Activated naive CD8-positive, alpha-beta T cell treated with anti-CD3 and anti-CD28 coated beads for 36 hours (primary cell): ENCODE measurements around the gene MTSS2. TPM values are rescaled to one million over a fixed set of nuclear protein-coding genes. Genes with fewer than 3 reads are reported as not detected.
"Not testable (repeated sequence)": the region's sequence is repeated elsewhere in the genome, so short reads cannot be mapped to it uniquely, and the experiment has no call there.

Experiments
- DNase-seq: peaks from one replicate; pipeline ENCODE4 v3.0.0; 2021
- H3K27ac Mint-ChIP-seq: one replicate; pipeline ENCODE4 v1.8.0; 2022; ENCODE audit warnings: mild to moderate bottlenecking, moderate library complexity, mixed read lengths
- H3K27me3 Mint-ChIP-seq: one replicate; pipeline ENCODE4 v1.8.0; 2022; ENCODE audit warnings: mild to moderate bottlenecking, mixed read lengths
- H3K36me3 Mint-ChIP-seq: one replicate; pipeline ENCODE4 v1.8.0; 2021; ENCODE audit warnings: mild to moderate bottlenecking, mixed read lengths
- H3K4me1 Mint-ChIP-seq: one replicate; pipeline ENCODE4 v1.8.0; 2021; ENCODE audit warnings: mixed read lengths
- H3K4me3 Mint-ChIP-seq: one replicate; pipeline ENCODE4 v1.8.0; 2022; ENCODE audit warnings: mild to moderate bottlenecking, moderate library complexity, mixed read lengths
- H3K9me3 Mint-ChIP-seq: one replicate; pipeline ENCODE4 v1.8.0; 2022; ENCODE audit warnings: mixed read lengths
- total RNA-seq, 2 experiments: library from RNA; stranded (reverse); gene quantifications; one replicate each; pipeline ENCODE4 v1.2.3, GENCODE V29; 2021

The MTSS2 gene
- total RNA-seq, 2 experiments from 2014 or later, result 6.9 to 9.2 TPM

DNA sequence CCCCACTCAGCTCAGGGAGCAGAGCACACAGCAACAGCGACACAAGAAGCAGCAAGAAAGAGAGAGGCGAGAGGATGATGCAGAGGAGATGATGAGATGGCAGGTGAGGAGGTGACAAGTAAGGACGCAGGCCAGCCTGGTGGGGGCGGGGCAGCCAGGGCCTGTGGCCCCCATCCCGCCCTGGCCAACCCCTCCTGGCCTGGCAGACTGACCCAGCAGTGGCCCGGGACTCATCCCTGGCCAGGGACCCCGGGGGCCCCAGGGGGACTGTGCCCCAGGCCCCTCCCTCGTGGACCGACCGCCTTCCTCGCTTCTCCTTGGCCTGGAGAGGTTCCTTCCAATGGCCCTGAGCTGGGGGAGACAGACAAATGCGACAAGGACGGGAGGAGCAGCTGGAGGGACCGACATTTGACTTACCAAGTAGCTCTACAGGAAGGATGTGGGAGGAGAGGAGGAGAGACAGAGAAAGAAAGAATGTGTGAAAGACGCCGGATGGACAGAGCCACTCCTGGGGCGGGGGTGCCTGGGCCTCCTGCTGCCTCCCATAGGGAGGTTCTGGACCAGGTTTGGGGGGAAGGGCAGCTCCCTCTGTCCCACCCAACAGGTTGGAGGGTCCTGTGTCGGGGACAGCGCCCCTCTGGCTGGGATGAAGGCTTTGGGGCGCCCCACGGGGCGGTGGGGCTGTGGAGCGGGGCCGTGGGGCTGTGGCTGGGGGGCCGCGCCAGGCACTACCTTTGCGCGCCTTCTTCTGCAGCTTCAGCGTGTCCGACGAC, 6.8 kb downstream of the MTSS2 start:
- DNase-seq, result no peak
- Mint-ChIP-seq H3K4me3 (no peak overlapping the region), H3K36me3 (peaks cover 2% of the 10 kb centered on the region), H3K27me3 (peaks cover 4% of the 10 kb centered on the region), H3K9me3 (no peaks in the 10 kb centered on the region), H3K4me1 (peaks cover 9% of the 10 kb centered on the region), H3K27ac (no peak overlapping the region)

DNA sequence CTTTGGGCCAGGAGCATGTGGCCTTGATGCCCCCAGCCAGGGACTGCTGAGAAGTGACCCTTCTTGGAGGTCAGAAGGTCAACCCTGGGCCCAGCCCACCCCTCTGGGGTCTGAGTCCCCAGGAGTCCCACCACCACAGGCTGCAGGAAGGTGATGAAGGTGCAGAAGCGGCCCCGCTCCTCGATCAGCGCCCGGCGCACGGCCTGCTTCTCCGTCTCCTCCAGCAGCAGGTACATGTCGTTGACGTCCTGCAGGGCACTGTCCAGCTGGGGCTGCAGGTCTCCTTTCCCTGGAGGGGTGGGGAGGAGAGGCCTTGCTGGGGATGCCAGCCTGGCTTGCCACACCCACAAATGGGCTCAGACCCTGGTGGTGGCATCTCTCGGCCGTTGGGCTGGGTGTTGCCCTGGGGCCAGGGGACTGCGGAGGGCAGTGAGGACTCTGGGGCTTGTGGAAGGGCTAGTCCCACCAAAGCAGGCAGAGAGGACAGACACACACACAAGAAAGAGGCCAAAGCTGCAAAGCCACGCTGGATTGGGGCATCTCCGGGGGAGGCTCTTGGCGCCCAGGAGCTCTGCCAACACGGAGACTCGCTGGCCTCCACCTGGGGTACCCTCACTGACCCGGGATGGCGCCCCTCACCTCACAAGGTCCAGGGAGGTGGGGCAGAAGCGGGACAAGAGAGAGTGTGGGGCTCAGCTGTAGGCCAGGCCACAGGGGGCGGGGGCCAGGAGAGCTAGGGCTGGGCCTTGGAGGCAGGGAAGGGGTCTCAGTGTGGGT, 7.5 kb downstream of the MTSS2 start:
- no peaks in the 10 kb centered on the region for H3K9me3 Mint-ChIP-seq
- no peak overlapping the region for H3K27ac Mint-ChIP-seq
- no peak overlapping the region for H3K4me3 Mint-ChIP-seq
- peaks cover 2% of the 10 kb centered on the region for H3K36me3 Mint-ChIP-seq
- no peak for DNase-seq
- no peaks in the 10 kb centered on the region for H3K27me3 Mint-ChIP-seq
- peaks cover 4% of the 10 kb centered on the region for H3K4me1 Mint-ChIP-seq

DNA sequence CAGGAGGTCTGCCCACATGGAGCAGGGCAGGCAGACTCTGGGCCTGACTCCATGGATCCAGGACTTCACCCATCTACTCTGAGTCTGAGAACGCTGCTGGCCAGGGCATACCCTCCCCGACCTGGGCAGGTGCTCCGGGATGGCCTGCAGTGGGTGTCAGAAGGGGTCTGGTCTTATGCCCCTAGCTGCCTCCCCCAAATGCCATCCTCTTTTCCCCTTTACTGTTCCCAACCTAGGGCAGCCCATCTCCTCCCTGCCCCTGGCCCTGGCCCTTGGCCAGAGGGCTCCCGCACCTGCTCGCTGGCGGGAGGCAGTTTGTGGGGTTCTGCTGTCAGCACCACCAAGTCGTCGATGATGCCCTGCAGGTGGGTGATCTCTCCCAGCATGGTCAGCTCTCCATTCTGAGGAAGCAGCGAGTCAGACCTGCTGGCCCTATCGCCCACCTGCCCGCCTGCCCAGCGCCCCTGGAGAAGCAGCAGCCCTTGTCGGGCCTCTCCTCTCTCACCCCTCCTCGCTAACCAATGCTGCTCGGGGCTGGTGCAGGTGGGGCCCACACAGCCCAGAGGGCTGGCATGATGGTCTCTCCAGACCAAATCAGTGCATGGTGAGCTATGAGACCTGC, 8.2 kb downstream of the MTSS2 start:
- peaks cover 4% of the 10 kb centered on the region for H3K4me1 Mint-ChIP-seq
- H3K9me3 Mint-ChIP-seq, result no peaks in the 10 kb centered on the region
- no peak overlapping the region for H3K27ac Mint-ChIP-seq
- H3K36me3 Mint-ChIP-seq, result peaks cover 2% of the 10 kb centered on the region
- H3K4me3 Mint-ChIP-seq, result no peak overlapping the region
- no peak for DNase-seq
- H3K27me3 Mint-ChIP-seq, result no peaks in the 10 kb centered on the region

DNA sequence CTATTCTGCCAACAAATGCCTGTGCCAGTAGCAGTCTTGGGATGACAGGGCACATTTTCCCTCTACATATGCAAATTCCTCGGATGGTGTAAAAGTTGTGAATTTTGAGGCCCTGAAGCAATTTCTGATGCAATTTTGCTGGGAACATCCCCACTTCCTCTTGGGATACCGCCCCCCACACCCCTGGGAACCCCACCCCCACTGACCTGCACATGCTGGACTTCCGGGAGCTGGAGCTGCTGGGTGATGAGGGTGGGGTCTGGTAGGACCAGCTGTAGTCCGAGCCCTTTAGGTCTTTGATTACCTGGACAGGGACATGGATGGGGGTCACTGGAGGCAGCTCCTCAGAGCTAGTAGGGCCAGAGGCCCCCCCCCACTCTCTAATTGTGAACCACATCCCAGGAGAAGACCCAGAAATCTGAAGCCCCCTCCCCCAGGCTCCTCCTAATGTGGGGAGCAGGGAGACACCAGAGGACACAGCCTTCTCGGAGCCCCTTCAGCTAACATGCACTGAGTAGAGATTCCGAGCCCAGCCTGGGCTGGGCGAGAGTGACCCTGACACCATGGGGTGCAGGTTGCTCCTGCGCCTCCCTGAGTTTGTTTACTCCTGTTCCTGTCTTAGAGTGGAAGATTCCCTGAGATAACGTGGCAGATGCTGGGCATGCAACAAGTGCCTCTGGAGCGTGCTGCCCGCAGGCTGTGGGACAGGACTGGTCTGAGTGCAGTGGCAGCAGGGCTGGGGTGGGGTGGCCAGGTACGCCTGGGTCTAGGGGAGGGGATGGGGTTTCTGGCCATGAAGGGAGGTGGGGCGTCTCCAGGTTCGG, 9.0 kb downstream of the MTSS2 start:
- Mint-ChIP-seq H3K27ac (no peak overlapping the region), H3K4me1 (peaks cover 4% of the 10 kb centered on the region), H3K27me3 (no peaks in the 10 kb centered on the region), H3K4me3 (no peak overlapping the region), H3K36me3 (peaks cover 2% of the 10 kb centered on the region), H3K9me3 (no peaks in the 10 kb centered on the region)
- DNase-seq, result no peak

DNA sequence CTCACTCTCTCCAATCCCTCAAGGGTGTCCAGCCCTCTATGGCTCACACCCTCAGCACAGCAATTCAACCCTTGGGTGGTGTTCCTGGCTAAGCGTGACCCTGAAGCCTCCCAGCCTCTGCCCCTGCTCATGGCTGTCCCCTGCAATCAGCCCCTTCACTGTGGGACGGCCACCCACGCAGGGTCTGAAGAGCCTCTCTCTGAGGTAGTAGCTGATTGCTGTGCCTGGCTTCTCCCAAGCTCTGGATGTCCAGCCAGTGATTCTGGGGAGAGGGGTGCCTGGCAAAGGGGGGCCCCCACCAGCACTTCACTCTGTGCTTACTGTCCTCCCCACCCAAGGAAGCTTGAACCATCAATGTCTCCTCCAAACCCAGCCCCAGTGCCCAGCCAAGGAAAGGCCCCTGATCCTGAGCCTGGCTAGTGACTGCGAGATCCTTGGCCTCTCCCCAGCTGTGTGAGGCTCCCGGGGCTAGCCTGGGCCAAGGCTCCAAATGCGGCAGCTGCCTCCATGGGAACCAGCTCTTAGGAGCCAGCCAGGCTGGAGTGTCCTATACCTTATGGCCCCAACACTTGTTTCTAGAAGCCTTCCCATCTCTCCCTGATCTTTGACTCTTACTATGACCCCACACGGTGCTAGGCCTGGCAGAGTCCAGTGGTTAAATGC, 9.9 kb downstream of the MTSS2 start:
- DNase-seq, result no peak
- Mint-ChIP-seq H3K4me1 (peaks cover 1% of the 10 kb centered on the region), H3K36me3 (peaks cover 2% of the 10 kb centered on the region), H3K27ac (no peak overlapping the region), H3K9me3 (no peaks in the 10 kb centered on the region), H3K4me3 (no peak overlapping the region), H3K27me3 (no peaks in the 10 kb centered on the region)

DNA sequence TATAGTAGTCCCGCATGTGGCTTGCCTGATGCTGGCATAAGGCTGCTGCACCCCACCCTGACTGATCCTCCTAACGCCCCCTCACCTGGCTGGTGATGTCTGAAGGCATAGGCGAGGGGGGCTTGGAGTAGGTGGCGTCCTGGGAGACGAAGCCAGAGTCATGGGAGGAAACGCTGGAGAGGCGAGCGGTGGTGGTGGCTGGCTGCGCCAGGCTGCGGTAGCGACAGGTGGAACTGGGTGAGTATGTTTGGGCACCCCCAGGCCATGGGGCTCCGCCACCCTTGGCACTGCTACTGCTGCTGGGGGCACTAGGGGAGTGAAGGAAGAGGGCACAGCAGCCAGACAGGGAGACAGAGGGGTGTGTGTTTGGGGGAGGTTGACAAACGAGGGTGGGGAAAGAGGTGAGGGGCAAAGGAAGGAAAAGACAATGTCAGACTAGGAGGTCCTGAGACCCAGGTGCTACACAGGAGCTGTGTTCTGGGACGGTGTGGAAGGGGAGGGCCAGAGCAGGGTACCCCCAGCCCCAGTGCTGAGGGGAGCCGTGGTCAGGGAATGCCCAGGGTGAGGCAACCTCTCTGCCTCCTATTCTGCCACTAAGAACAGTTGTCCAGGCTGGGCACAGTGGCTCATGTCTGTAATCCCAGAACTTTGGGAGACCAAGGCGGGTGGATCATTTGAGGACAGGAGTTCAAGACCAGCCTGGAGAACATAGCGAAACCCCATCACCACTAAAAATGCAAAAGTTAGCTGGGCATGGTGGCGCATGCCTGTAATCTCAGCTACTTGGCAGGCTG, 11.4 kb downstream of the MTSS2 start:
- no peaks in the 10 kb centered on the region for H3K4me1 Mint-ChIP-seq
- H3K27ac Mint-ChIP-seq, result no peak overlapping the region
- no peak overlapping the region for H3K4me3 Mint-ChIP-seq
- H3K27me3 Mint-ChIP-seq, result no peaks in the 10 kb centered on the region
- H3K9me3 Mint-ChIP-seq, result no peaks in the 10 kb centered on the region
- peaks cover 4% of the 10 kb centered on the region for H3K36me3 Mint-ChIP-seq
- DNase-seq, result no peak

DNA sequence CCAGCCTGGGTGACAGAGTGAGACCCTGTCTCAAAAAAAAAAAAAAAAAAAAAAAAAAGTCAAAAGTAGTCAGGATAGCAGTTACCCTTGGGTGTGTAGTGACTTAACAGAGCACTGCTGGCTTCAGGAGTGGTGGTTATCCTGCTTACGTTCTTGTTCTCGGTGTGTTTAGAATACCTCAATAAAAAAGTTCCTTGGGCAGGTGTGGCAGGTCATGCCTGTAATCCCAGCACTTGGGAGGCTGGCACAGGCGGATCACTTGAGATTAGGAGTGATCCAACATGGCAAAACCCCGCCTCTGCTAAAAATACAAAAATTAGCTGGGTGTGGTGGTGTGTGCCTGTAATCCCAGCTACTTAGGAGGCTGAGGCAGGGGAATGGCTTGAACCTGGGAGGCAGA, 14.9 kb downstream of the MTSS2 start:
- peaks cover 14% of the 10 kb centered on the region for H3K36me3 Mint-ChIP-seq
- H3K9me3 Mint-ChIP-seq, H3K27ac Mint-ChIP-seq, H3K4me3 Mint-ChIP-seq, H3K4me1 Mint-ChIP-seq, H3K27me3 Mint-ChIP-seq, DNase-seq: not testable (repeated sequence)

DNA sequence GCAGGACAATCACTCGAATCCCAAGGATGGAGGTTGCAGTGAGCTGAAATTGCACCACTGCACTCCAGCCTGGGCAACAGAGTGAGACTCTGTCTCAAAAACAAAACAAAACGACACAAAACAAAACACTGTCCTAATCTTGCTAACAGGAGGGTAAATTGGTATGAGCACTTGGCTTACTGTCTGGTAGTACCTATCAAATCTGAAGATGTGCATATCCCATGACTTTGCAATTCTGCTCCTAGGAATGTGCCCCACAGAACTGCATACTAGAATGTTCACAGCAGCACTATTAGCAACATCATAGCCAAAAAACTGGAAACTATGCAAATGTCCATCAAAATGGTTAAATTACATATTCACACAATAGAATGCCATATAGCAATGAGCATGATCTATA, 15.7 kb downstream of the MTSS2 start:
- no peak for DNase-seq
- no peaks in the 10 kb centered on the region for H3K27me3 Mint-ChIP-seq
- H3K4me1 Mint-ChIP-seq, result no peaks in the 10 kb centered on the region
- no peak overlapping the region for H3K4me3 Mint-ChIP-seq
- no peak overlapping the region for H3K27ac Mint-ChIP-seq
- no peaks in the 10 kb centered on the region for H3K9me3 Mint-ChIP-seq
- H3K36me3 Mint-ChIP-seq, result peaks cover 16% of the 10 kb centered on the region

DNA sequence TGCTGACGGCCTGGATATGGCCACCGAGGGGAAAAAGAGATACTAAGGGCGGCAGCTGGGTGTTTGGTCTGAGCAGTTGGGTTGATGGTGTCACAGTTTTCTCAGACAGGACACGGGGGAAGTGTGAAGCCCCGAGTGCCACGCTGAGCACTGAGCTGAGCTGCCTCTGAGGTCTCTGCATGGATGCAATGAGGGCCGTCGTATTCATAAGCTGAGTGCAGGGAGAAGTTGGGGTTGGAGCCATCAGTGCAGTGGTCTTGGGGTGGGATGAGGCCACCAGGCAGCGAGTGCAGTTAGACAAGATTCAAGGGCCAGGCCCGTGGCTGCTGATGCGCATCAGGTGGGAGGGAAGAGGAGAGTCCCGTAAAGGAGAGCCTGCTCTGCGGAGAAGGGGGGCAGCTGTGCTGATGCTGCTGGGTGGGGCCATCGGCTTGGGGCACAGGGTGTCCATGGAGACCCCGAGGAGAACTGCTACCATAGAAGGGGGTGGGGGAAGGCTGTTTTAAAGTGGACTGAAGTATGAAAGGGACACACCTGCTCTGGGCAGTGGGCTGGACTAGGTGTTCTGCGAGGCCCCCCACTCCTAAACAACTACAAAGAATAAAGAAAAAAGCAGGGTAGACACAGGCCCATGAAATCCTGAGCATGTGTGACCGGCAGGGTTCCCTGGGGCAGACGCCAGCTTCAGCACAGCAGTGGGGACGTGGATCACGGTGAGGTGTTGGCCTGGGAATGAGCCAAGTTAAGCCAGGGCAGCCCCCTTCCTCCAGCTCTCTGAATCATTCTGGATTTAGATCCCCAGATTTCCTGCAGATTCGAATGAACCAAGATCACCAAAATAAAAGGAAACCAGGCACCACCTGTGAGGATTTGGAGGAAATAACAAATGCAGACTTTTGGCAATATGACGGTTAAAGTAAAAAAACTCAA, 19.8 kb downstream of the MTSS2 start:
- H3K27me3 Mint-ChIP-seq, result no peaks in the 10 kb centered on the region
- no peak overlapping the region for H3K4me3 Mint-ChIP-seq
- H3K9me3 Mint-ChIP-seq, result no peaks in the 10 kb centered on the region
- no peak overlapping the region for H3K27ac Mint-ChIP-seq
- DNase-seq, result no peak
- H3K4me1 Mint-ChIP-seq, result no peaks in the 10 kb centered on the region
- H3K36me3 Mint-ChIP-seq, result peaks cover 14% of the 10 kb centered on the region

DNA sequence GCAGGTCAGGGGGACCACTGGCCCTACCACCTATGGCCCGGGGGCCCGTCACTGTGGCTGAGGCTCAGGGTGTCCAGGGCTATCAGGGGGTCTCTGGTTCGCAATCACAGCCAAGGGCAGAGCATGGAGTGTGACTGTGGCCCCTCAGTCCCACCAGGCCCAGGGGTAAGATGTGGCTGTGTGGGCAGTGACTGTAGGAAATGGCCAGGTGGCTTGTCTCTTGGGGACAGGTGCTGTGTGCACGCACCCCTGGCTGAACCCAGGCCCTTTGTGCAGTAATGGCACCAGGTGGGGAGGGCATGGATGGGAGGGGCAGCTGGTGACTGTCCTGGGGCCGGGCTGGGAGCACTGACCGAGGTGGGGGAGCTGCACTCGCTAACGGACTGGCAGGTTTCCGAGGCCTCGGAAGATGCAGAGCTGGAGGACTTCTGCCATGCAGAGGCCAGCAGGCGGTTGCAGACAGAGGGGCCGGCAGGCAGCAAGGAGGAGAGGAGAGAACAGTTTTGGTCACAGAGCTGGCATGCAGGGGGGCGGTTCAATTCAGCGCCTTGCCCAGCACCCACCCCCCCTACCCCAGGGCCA, 20.6 kb downstream of the MTSS2 start:
- Mint-ChIP-seq H3K27ac (no peak overlapping the region), H3K36me3 (peaks cover 14% of the 10 kb centered on the region), H3K4me1 (no peaks in the 10 kb centered on the region), H3K27me3 (no peaks in the 10 kb centered on the region), H3K4me3 (no peak overlapping the region), H3K9me3 (no peaks in the 10 kb centered on the region)
- no peak for DNase-seq

DNA sequence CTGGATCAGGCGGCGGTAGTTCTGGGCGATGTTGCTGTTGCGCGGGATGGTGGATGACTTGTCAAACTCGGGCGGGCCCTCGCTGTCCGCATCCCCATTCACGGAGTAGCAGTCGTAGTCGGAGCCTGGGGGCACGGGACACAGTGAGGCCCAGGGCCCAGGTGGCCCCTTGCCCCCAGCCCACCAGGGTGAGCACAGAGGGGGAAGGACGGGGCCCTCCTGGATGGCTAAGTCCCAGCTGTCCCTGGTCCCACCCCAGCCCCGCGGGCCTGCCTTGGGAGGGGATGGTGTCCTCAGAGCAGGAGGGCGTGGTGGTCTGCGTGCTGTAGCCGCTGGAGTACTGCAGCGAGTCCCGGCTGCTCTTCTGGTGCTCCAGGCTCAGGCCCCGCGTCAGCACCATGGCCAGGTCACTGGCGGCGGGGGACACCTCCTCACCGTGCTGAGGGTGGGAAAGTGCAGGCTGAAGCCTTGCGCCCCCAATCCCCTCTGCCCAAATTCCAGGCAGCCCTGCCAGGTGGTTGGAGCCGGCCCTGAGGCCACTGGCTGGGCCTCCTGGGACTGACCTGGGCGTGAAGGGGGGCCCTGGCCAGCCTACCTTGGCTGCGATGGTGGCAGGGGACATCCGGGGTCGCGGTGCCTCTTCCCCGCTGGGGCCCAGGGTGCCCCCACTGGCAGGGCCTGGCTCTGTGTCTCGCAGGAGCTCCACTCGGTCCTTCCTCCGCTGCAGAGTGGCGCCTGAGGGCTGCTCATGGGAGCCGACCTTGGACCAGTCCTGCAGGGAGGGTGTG, 21.3 kb downstream of the MTSS2 start:
- no peak overlapping the region for H3K27ac Mint-ChIP-seq
- no peaks in the 10 kb centered on the region for H3K4me1 Mint-ChIP-seq
- H3K36me3 Mint-ChIP-seq, result peaks cover 13% of the 10 kb centered on the region
- DNase-seq, result no peak
- no peak overlapping the region for H3K4me3 Mint-ChIP-seq
- H3K27me3 Mint-ChIP-seq, result no peaks in the 10 kb centered on the region
- H3K9me3 Mint-ChIP-seq, result no peaks in the 10 kb centered on the region
